ENCODE measurements around the gene ARID5B. TPM values are rescaled to one million over a fixed set of nuclear protein-coding genes. Genes with fewer than 3 reads are reported as not detected.

The ARID5B gene
- total RNA-seq, 1 donor from 2014 or later, result 22.8 TPM

DNA sequence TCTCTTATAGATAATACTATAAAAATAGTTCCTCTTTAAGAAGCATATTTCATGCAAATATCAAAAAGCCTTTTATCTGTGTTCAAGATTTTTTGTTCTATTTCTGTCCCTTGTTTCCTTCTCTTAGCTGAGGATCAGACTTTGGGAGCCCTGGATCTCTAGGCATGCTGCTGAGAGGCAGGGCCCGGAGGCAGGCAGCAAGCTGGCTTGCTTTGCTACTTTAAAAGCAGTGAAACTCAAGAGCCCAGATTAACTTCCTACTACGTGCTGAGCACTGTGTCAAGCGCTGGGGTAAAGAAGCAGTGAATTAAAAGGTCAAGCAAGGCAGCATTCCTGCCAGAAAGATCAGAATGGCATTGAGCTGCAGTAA, 31.0 kb upstream of the ARID5B start:
- no peak for DNase-seq (ENCODE audit: low read depth)
- TF ChIP-seq, protein P1, sequence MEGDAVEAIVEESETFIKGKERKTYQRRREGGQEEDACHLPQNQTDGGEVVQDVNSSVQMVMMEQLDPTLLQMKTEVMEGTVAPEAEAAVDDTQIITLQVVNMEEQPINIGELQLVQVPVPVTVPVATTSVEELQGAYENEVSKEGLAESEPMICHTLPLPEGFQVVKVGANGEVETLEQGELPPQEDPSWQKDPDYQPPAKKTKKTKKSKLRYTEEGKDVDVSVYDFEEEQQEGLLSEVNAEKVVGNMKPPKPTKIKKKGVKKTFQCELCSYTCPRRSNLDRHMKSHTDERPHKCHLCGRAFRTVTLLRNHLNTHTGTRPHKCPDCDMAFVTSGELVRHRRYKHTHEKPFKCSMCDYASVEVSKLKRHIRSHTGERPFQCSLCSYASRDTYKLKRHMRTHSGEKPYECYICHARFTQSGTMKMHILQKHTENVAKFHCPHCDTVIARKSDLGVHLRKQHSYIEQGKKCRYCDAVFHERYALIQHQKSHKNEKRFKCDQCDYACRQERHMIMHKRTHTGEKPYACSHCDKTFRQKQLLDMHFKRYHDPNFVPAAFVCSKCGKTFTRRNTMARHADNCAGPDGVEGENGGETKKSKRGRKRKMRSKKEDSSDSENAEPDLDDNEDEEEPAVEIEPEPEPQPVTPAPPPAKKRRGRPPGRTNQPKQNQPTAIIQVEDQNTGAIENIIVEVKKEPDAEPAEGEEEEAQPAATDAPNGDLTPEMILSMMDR (conservative IDR thresholded peaks at IDR 0.05; ENCODE audit: low read depth, low read length), result no peak
- no peak overlapping the region for H3K4me3 ChIP-seq (ENCODE audit: low read depth, low read length)

DNA sequence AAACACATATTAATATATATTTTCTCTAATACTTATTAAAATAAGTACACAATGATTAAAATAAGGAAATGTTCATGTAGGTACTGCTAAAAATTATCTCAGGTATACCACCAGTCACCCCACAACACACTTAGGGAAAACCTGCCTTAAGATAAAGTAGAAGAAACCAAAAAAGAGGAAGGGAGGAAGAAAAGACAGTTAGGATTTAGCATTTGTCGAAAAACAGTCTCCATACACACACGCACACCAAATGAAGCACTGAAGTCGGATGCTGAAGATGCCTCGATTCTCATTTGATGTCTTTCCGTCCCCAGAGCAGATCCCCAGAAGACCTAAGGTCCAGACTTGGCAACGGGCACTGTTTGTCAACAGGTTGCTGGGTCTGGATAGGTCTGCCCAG, 30.0 kb upstream of the ARID5B start:
- no peak for DNase-seq (ENCODE audit: low read depth)
- TF ChIP-seq, protein P1 (conservative IDR thresholded peaks at IDR 0.05; ENCODE audit: low read depth, low read length), result no peak
- no peak overlapping the region for H3K4me3 ChIP-seq (ENCODE audit: low read depth, low read length)

DNA sequence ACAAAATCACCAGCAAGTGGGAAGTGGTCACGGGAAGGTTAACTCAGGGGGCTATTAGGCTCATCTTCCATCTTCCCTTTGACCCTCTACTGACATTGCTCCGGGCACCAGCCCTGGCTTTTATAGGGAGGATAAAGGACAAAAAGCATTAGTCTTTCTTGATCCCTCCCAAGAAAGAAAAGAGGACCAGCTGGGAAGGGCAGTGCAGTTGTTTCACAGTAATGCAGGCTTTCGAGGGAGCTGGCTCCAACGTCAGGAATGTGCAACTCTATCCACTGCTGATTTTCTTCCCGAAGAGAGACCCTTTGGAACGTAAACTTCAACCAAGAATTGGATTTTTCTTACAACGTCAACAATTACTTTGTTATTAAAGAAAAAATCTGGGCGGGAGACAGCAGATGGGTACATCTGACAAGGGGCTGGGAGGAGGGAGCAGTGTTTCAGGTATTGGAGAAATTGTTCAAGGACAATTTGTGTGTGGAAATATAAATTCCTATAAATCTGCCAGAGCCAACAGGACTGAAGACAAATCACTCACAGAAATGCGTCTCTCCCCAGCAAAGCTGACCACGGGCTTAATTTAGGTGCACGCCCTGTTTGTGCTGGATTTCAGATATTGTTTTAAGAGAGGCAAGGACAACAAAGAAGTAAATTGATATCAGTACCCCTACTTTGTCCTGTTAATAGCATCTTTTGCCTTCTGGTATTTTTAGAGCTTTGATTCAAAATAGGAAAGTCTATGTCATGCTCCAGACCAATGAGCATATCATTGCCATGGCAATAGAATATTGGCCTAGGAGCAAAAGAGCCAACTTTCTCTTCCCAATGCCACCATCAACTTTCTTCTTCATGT, 23.4 kb upstream of the ARID5B start:
- no peak for DNase-seq (ENCODE audit: low read depth)
- TF ChIP-seq, protein P1 (conservative IDR thresholded peaks at IDR 0.05; ENCODE audit: low read depth, low read length), result no peak
- H3K4me3 ChIP-seq (ENCODE audit: low read depth, low read length), result no peak overlapping the region

DNA sequence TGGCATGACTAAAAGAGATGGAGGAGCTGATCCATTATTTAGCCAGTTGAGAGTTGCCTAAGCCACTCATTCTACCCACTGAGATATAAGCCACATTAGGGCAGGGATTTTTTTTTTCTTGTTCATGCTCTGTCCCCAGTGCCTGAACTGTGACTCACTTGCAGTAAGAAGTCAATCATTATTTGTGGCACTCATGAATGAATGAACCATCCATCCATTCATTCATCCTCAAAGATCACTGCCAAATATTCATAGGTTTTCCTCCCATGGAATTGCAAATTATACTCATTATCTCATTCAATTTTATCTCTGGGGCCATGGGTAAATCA, 22.8 kb upstream of the ARID5B start:
- DNase-seq (ENCODE audit: low read depth), result no peak
- no peak overlapping the region for H3K4me3 ChIP-seq (ENCODE audit: low read depth, low read length)
- TF ChIP-seq, protein P1 (conservative IDR thresholded peaks at IDR 0.05; ENCODE audit: low read depth, low read length), result no peak

DNA sequence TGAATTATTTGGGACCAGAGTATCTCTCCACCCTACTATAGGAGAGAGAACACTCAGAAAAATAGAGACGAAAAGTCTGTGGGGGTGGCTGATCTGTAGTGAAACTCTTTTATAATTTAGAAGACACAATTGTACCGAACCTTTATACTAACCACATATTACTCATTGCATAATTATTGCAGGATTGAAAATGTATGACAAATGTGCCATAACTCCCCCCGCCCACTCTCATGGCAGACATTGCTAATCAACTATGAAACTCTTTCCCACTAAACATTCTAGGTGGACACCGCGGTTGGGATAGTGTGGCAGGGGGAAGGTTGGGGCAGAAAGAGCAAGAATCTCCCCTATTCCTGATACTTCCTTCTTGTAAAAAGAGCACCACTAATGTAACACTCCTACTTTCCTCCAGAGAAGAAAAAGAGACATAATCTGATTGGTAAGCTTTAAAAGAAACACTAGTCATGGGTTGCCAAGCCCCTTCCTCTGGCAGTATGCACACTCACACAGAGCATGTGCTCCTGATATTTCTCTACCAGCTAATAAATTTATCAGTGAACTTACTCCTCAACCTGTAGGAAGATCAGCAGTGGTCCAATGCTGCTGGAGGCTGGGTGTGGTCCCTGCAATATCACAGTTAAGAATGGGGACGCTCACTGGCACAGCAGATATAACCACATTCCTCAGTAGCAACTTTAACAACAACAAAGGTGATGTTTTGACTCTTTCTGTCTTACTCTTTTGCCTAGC, 18.7 kb upstream of the ARID5B start:
- DNase-seq (ENCODE audit: low read depth), result no peak
- TF ChIP-seq, protein P1 (conservative IDR thresholded peaks at IDR 0.05; ENCODE audit: low read depth, low read length), result no peak
- H3K4me3 ChIP-seq (ENCODE audit: low read depth, low read length), result no peak overlapping the region

DNA sequence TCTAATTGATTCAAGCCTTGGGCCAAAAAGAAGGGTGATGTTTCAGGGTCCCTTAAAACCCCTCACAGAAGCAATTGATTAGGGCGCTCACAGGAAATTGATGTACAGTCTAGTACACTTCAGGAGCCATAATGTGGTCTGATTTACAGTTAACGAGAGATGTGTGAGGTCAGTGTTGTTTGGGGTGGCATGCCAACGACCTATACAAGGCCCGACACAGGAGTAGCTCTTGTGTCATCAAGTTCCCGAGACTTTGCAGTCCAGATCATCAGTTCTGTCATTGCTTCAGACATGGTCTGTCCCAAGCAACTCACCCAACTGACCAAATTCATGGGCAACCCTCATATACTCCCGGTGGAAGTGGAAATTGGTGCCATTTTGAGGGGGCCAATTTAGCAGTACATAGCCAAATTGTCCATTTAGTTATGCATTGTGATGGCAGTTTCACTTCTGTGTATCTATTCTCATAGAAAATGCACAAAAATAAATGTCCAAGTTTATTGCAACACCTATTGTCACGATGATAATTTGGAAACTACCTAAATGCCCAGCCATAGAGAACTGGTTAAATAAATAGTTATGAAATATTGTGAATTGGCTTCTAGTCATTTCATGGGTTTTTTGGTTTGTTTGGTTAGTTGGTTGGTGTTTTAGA, 18.0 kb upstream of the ARID5B start:
- TF ChIP-seq, protein P1 (conservative IDR thresholded peaks at IDR 0.05; ENCODE audit: low read depth, low read length), result no peak
- H3K4me3 ChIP-seq (ENCODE audit: low read depth, low read length), result no peak overlapping the region
- DNase-seq (ENCODE audit: low read depth), result no peak
